Fibroblast of lung (primary cell): ENCODE data around the gene PLAAT2. TPM values are rescaled to one million over a fixed set of nuclear protein-coding genes. Genes with fewer than 3 reads are reported as not detected.
A peak's percentile ranks its signal among the peaks of the same experiment; 100 is the strongest.

ENCODE experiments used
- DNase-seq, 2 donors: peaks; one replicate each; pipeline versions ENCODE4 v3.0.0 to v3.0.0-alpha.2; 2010; ENCODE audit warnings: low read depth in 2 of 2
- H2AFZ ChIP-seq: 2 replicates; pipeline ENCODE4 v1.5.1; 2012; ENCODE audit warnings: low read length, control low read depth, inconsistent platforms
- H3K27ac ChIP-seq: 2 replicates; pipeline ENCODE4 v1.5.1; 2011; ENCODE audit warnings: low read length, control low read depth; ENCODE audit not compliant: insufficient read depth
- H3K27me3 ChIP-seq: 2 replicates; pipeline ENCODE4 v1.5.1; 2011; ENCODE audit warnings: mild to moderate bottlenecking, low read length; ENCODE audit not compliant: control insufficient read depth, insufficient read depth
- H3K36me3 ChIP-seq: 2 replicates; pipeline ENCODE4 v1.5.1; 2011; ENCODE audit warnings: low read length; ENCODE audit not compliant: control insufficient read depth, insufficient read depth
- H3K4me1 ChIP-seq: 2 replicates; pipeline ENCODE4 v1.5.1; 2011; ENCODE audit warnings: low read length; ENCODE audit not compliant: control insufficient read depth, insufficient read depth; ENCODE audit errors: extremely low read depth
- H3K4me2 ChIP-seq: 2 replicates; pipeline ENCODE4 v1.5.1; 2011; ENCODE audit warnings: low read length, control low read depth; ENCODE audit not compliant: insufficient read depth; ENCODE audit errors: extremely low read depth
- H3K4me3 ChIP-seq, 4 experiments: fragments of 200-600 bp in 1 of 4; sonication (generic) in 1 of 4; replicated peaks in 1 of 4; 2 replicates each; pipeline ENCODE4 v1.5.1; 2011 to 2016; ENCODE audit warnings: low read length in 4 of 4, low read depth in 3 of 4, mild to moderate bottlenecking in 3 of 4, control low read depth in 2 of 4, inconsistent platforms in 1 of 4, mixed read lengths in 1 of 4; ENCODE audit not compliant: insufficient read depth in 1 of 4; ENCODE audit errors: control extremely low read depth in 1 of 4
- H3K79me2 ChIP-seq: 2 replicates; pipeline ENCODE4 v1.5.1; 2012; ENCODE audit warnings: mild to moderate bottlenecking, low read length, inconsistent platforms; ENCODE audit not compliant: control insufficient read depth, insufficient read depth
- H3K9ac ChIP-seq: 2 replicates; pipeline ENCODE4 v1.5.1; 2011; ENCODE audit warnings: mild to moderate bottlenecking, low read length, control low read depth; ENCODE audit not compliant: insufficient read depth
- H3K9me3 ChIP-seq: 2 replicates; pipeline ENCODE4 v1.5.1; 2012; ENCODE audit warnings: low read depth, low read length; ENCODE audit not compliant: control insufficient read depth, insufficient read depth
- H4K20me1 ChIP-seq: 2 replicates; pipeline ENCODE4 v1.5.1; 2011; ENCODE audit warnings: low read length; ENCODE audit not compliant: control insufficient read depth, insufficient read depth; ENCODE audit errors: extremely low read depth
- EZH2 ChIP-seq: IDR thresholded peaks from 2 replicates; pipeline ENCODE4 v1.5.1; 2012; ENCODE audit warnings: low read length, control low read depth, mild to moderate bottlenecking; ENCODE audit errors: missing control alignments
- polyA plus RNA-seq, 2 donors: library from polyadenylated mRNA; depleted of rRNA in 1 of 2; stranded (reverse) in 1 of 2; unstranded in 1 of 2; fragments of >200 nt; gene quantifications; 2 replicates each; pipeline ENCODE4 v1.2.1, GENCODE V29; 2011 to 2012; ENCODE audit warnings: missing spikeins in 1 of 2
- total RNA-seq: library from RNA; depleted of rRNA; stranded (reverse); fragments of >200 nt; gene quantifications from 2 replicates; pipeline ENCODE4 v1.2.1, GENCODE V29; 2014
- TF ChIP-seq, protein P1 (sequence below), 2 donors: IDR thresholded peaks in 1 of 2; conservative IDR thresholded peaks in 1 of 2; 1 replicate in 1 of 2; 2 replicates in 1 of 2; pipeline ENCODE4 v1.5.1; 2011 to 2012; ENCODE audit warnings: low read length in 2 of 2, control low read depth in 1 of 2, inconsistent platforms in 1 of 2, low read depth in 1 of 2, mild to moderate bottlenecking in 1 of 2

PLAAT2 gene
- total and polyA plus RNA-seq, 2 donors (not counting 1 experiment from before 2014, with no cell fraction given), result not detected

DNA sequence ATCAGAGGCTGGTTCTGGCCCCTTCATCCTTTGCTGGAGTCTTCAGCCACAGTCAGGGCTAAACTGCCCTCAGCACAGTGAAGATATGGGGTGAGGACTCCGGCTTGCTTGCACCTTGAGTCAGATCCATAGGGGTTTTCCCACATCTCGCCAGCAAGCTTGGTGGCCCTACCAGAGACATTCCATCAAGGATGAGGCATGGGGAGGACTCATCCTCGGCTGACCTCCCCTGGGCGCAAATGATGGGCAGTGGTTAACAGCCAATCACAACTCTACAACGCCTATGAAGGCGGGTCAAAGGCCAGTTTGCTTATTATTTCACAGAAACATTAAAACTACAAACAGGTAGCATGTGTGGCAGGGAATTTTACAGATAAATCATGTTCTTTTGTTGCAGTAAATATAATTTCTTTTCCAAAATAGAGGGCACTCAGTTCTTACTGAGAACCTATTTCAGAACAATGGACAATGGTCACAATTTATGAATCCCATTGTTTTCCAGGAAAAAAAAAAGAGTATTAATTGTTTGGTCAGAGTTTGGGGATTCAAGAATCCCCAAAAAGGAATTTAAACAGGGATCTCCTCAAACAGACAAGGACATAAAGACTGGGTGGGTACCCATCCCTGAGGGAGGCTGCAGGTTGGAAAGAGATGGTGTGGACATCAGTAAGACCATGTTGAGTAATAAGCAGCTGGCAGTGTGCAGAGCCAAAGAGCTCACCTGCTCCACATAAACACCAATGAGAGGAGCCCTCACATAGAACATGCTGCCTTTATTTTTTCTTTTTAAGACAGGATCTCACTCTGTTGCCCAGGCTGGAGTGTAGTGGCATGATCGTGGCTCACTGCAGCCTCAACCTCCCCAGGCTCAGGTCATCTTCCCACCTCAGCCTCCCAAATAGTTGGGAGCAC lies 36.3 kb upstream of the PLAAT2 start:
- H3K4me2 ChIP-seq, result no peak overlapping the region
- no peak overlapping the region for H3K27ac ChIP-seq
- no peaks in the 10 kb centered on the region for H4K20me1 ChIP-seq
- DNase-seq, result peak in 1 of 2 donors; percentile 69
- no peaks in the 10 kb centered on the region for H3K27me3 ChIP-seq
- no peaks in the 10 kb centered on the region for H3K9me3 ChIP-seq
- H3K4me3 ChIP-seq, result no peak overlapping the region
- H3K9ac ChIP-seq, result no peak overlapping the region
- TF ChIP-seq, protein P1, sequence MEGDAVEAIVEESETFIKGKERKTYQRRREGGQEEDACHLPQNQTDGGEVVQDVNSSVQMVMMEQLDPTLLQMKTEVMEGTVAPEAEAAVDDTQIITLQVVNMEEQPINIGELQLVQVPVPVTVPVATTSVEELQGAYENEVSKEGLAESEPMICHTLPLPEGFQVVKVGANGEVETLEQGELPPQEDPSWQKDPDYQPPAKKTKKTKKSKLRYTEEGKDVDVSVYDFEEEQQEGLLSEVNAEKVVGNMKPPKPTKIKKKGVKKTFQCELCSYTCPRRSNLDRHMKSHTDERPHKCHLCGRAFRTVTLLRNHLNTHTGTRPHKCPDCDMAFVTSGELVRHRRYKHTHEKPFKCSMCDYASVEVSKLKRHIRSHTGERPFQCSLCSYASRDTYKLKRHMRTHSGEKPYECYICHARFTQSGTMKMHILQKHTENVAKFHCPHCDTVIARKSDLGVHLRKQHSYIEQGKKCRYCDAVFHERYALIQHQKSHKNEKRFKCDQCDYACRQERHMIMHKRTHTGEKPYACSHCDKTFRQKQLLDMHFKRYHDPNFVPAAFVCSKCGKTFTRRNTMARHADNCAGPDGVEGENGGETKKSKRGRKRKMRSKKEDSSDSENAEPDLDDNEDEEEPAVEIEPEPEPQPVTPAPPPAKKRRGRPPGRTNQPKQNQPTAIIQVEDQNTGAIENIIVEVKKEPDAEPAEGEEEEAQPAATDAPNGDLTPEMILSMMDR (conservative IDR thresholded peaks at IDR 0.05 in 1 of 2, IDR thresholded peaks at IDR 0.05 in 1 of 2; ENCODE audit: low read depth in 1 of 2, low read length in 2 of 2), result no peak
- TF ChIP-seq EZH2, result no peak
- H3K4me1 ChIP-seq, result no peaks in the 10 kb centered on the region
- H3K36me3 ChIP-seq, result no peaks in the 10 kb centered on the region
- no peak overlapping the region for H2AFZ ChIP-seq
- H3K79me2 ChIP-seq, result no peaks in the 10 kb centered on the region

DNA sequence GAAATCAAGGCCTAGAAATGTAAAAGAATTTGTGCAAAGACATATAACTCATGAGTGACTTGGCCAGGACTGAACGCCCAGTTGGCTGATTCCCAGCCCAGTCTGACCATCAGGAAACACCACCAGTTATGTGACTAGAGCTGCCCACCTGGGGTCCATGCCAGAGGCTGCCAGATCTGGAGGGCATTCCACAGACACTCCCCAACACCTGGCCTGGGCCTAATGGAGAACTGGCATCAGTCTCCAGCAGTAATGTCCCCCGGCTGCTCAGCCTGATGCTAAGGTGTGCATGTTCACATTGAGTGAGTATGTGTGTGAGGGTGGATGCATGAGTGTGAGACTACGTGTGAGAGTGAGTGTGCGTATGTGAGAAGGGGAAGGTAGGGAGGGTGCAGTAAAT lies 35.4 kb upstream of the PLAAT2 start:
- Histone ChIP-seq H3K27ac (no peak overlapping the region), H3K4me2 (no peak overlapping the region), H2AFZ (no peak overlapping the region), H3K9ac (no peak overlapping the region), H3K36me3 (no peaks in the 10 kb centered on the region), H3K4me1 (no peaks in the 10 kb centered on the region), H3K4me3 (no peak overlapping the region), H4K20me1 (no peaks in the 10 kb centered on the region), H3K79me2 (no peaks in the 10 kb centered on the region), H3K27me3 (no peaks in the 10 kb centered on the region), H3K9me3 (no peaks in the 10 kb centered on the region)
- no peak for DNase-seq
- TF ChIP-seq, protein P1 (conservative IDR thresholded peaks at IDR 0.05 in 1 of 2, IDR thresholded peaks at IDR 0.05 in 1 of 2; ENCODE audit: low read depth in 1 of 2, low read length in 2 of 2), result no peak
- no peak for TF ChIP-seq EZH2

DNA sequence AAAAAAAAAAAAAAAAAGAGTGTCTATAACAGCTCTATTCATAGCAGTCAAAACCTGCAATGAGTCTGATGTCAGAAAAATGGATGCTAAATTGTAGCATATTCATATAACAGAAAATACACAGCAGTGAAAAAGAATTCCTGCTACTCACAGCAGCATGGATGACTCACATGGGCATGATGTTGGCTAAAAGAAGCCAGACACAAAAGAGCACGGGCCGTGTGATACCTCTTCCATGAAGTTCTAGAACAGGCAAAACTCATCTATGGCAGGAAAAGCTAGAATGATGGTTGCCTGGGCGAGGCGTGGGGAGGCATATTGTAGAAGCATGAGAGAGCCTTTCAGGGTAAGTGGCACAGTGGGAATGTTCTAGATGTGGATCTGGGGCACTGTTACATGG lies 32.1 kb upstream of the PLAAT2 start:
- no peaks in the 10 kb centered on the region for H3K36me3 ChIP-seq
- no peak overlapping the region for H3K4me2 ChIP-seq
- peak in 1 of 2 donors; percentile 50 for DNase-seq
- no peaks in the 10 kb centered on the region for H3K27me3 ChIP-seq
- H3K4me1 ChIP-seq, result no peaks in the 10 kb centered on the region
- no peaks in the 10 kb centered on the region for H3K79me2 ChIP-seq
- H3K9ac ChIP-seq, result no peak overlapping the region
- no peaks in the 10 kb centered on the region for H4K20me1 ChIP-seq
- H3K27ac ChIP-seq, result no peak overlapping the region
- H2AFZ ChIP-seq, result no peak overlapping the region
- no peaks in the 10 kb centered on the region for H3K9me3 ChIP-seq
- TF ChIP-seq EZH2, result no peak
- TF ChIP-seq, protein P1 (conservative IDR thresholded peaks at IDR 0.05 in 1 of 2, IDR thresholded peaks at IDR 0.05 in 1 of 2; ENCODE audit: low read depth in 1 of 2, low read length in 2 of 2), result no peak
- H3K4me3 ChIP-seq, result no peak overlapping the region
